ENCODE measurements around the gene MORC2.

GRCh38 chr22:30920407-30920806, 48.2 kb downstream of the MORC2 start:
- TF ChIP-seq CTCF (IDR thresholded peaks at IDR 0.05 in 2 of 3, conservative IDR thresholded peaks at IDR 0.05 in 1 of 3; ENCODE audit: insufficient read depth in 2 of 3, low read depth in 1 of 3, low read length in 3 of 3) (peak; percentile 74 to 89 (median 84)), CREB5 (CRISPR knock-in tag; IDR thresholded peaks at IDR 0.05) (no peak), ZEB2 (IDR thresholded peaks at IDR 0.05) (no peak), CBFB (CRISPR knock-in tag; IDR thresholded peaks at IDR 0.05) (no peak), MAFK (IDR thresholded peaks at IDR 0.05; ENCODE audit: low read length) (no peak), ATF1 (CRISPR knock-in tag; IDR thresholded peaks at IDR 0.05) (no peak), ATF1 (tag; IDR thresholded peaks at IDR 0.05) (no peak), ZNF24 (IDR thresholded peaks at IDR 0.05) (no peak), ARHGAP35 (IDR thresholded peaks at IDR 0.05; ENCODE audit: partially characterized antibody) (no peak), KAT2B (IDR thresholded peaks at IDR 0.05; ENCODE audit: low read depth, low read length) (no peak), MNT (conservative IDR thresholded peaks at IDR 0.05) (no peak), ZNF174 (CRISPR knock-in tag; IDR thresholded peaks at IDR 0.05) (no peak), CREB1 (IDR thresholded peaks at IDR 0.05) (no peak), CREB1 (CRISPR knock-in tag; IDR thresholded peaks at IDR 0.05) (no peak)

Data from K562 (cell line).